AG09309 (cell line): ENCODE results near the gene GKN2.
"Not testable (repeated sequence)": the region's sequence is repeated elsewhere in the genome, so short reads cannot be mapped to it uniquely, and the experiment has no call there.

ENCODE experiments used
- DNase-seq: peaks from one replicate; pipeline ENCODE4 v3.0.0-alpha.2; 2010; ENCODE audit warnings: low read depth
- H3K4me3 ChIP-seq: 2 replicates; pipeline ENCODE4 v1.5.1; 2011; ENCODE audit warnings: mild to moderate bottlenecking, low read depth, low read length, moderate library complexity; ENCODE audit not compliant: control insufficient read depth
- CTCF ChIP-seq: IDR thresholded peaks from 2 replicates; pipeline ENCODE4 v1.5.1; 2011; ENCODE audit warnings: mild to moderate bottlenecking, low read depth, low read length, inconsistent platforms; ENCODE audit not compliant: insufficient read depth, control insufficient read depth; ENCODE audit errors: missing control alignments

GKN2 gene

DNA sequence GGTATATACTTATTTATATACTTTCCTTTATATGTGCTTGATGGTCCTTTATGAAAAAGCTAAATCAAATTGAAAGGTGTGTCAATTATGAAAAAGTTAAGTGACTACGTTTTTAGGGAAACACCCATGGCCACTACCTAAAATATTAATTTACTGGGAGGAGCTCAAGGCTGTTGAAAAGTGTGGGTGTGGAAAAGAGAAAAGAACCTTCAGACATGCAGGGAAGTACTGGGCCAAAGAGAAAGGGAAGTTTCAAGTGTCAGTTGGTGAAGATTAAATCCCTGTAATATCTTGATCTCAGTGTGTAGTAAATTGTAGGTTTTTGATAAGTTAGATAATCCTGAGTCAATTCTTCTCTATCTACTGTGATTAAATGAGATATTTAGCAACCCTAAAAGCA is 15.5 kb upstream of the GKN2 start:
- no peak overlapping the region for H3K4me3 ChIP-seq
- no peak for TF ChIP-seq CTCF
- DNase-seq, result no peak

- H3K4me3 ChIP-seq, result no peak overlapping the region
- DNase-seq, result no peak
- no peak for TF ChIP-seq CTCF
Observed at GRCh38 chr2:68964282-68964681, 11.6 kb upstream of the GKN2 start.

DNA sequence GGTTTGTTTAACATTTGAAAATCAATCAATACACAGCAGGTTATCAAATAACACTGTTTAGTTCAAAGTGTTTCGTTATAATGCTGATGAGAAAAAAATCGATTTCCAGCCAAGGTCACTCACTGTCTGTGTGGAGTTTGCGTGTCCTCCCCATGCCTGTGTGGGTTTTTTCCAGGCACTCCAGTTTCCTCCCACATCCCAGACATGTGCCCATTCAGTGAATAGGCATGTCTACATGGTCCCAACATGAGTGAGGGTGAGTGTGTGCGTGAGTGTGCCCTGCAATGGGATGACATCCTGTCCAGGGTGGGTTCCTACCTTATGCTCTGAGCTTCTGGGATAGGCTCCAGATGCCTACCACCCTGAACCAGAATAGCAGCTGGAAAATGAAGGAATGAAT is 8.7 kb upstream of the GKN2 start:
- DNase-seq, result no peak
- no peak for TF ChIP-seq CTCF
- H3K4me3 ChIP-seq, result no peak overlapping the region

- DNase-seq, result no peak
- TF ChIP-seq CTCF, result no peak
- no peak overlapping the region for H3K4me3 ChIP-seq
Observed at GRCh38 chr2:68959001-68959400, 6.3 kb upstream of the GKN2 start.

DNA sequence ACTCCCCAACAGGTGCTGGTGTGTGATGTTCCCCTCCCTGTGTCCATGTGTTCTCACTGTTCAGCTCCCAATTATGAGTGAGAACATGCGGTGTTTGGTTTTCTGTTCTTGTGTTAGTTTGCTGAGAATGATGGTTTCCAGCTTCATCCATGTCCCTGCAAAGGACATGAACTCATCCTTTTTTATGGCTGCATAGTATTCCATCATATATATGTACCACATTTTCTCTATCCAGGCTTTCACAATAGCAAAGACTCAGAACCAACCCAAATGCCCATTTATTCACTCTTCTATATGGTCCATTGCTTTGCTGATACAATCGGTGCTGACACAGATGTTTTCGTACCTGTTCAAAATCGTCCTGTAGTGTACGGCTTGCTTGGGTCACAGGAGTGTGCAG is 2.7 kb upstream of the GKN2 start:
- not testable (repeated sequence) for H3K4me3 ChIP-seq, DNase-seq

GRCh38 chr2:68951899-68952298 is 794 bp downstream of the GKN2 start:
- no peak for DNase-seq
- H3K4me3 ChIP-seq, result no peak overlapping the region
- no peak for TF ChIP-seq CTCF

DNA sequence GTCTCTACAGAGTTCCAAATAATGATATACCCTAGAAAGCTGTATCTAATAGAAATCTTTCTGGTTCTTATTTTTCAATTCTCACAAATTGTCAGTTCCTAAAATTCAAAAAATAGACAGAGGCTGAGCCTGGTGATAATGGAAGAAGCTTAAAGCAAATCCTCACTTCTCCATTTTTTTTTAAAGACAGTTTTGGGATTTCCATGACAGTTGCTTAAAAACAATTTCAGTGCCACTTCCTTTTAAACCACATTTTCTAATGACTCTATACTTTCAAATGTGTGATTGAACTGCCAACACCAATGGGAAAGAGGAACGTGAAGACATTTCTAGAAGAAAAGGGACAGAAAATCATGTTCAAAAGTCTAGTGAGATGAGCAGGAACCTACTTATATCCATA is 4.0 kb downstream of the GKN2 start:
- no peak for TF ChIP-seq CTCF
- DNase-seq, result no peak
- H3K4me3 ChIP-seq, result no peak overlapping the region

DNA sequence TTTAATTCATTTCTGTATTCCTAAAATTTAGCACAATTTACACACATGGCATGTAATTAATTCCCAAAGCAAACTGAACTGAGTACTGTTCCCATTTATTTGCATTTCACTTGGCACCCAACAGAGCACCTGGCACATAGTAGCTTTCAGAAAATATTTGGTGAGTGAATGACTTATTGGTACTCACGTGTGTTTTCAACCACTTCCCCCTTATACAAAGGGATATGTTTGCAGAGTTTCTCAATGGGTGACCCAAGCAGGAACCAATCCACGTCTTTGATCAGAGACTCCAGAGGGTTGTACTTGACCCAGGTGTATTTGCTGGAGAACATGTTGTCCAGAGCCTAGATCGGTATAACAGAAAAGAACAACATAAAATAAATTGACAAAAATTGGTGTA is 6.6 kb downstream of the GKN2 start:
- DNase-seq, result no peak
- no peak overlapping the region for H3K4me3 ChIP-seq
- TF ChIP-seq CTCF, result no peak
